SK-N-SH (cell line): ENCODE data around the gene TBC1D1. TPM values are rescaled to one million over a fixed set of nuclear protein-coding genes. Genes with fewer than 3 reads are reported as not detected.

Experiments used
- CTCF ChIA-PET: fragments of 300-600, 350-600 bp; formaldehyde crosslinking; extraction: SDS; loops from one replicate; lab custom pipeline; 2021; lab: Yijun Ruan, JAX
- POLR2A ChIA-PET: fragments of 350-600 bp; sonication (Branson Sonifier 250); formaldehyde crosslinking; extraction: SDS; loops from one replicate; lab custom pipeline; 2020; ENCODE audit warnings: antibody characterized with exemption, inconsistent platforms; lab: Yijun Ruan, JAX
- DNase-seq: peaks from one replicate; pipeline ENCODE4 v3.0.0; 2012
- H2AFZ ChIP-seq: fragments of 200-600 bp; sonication (generic); 2 replicates; pipeline ENCODE4 v1.8.1; 2016; ENCODE audit warnings: antibody characterized with exemption, mild to moderate bottlenecking, low read depth
- H3F3A ChIP-seq: fragments of 200-600 bp; sonication (generic); replicated peaks from 2 replicates; pipeline ENCODE3; 2016; ENCODE audit warnings: antibody characterized with exemption, mild to moderate bottlenecking; ENCODE audit not compliant: insufficient read depth
- H3K27ac ChIP-seq, 2 experiments: fragments of 200-500 bp in 1 of 2; fragments of 200-600 bp in 1 of 2; sonication (Bioruptor generic) in 1 of 2; sonication (generic), shearing (Covaris generic) in 1 of 2; 2 replicates each; pipeline versions ENCODE4 v1.5.1 to v1.6.1; 2014 to 2016; ENCODE audit warnings: low read depth in 2 of 2, inconsistent platforms in 1 of 2, low read length in 1 of 2, mild to moderate bottlenecking in 1 of 2, mixed read lengths in 1 of 2
- H3K27me3 ChIP-seq: fragments of 200-600 bp; sonication (generic), shearing (Covaris generic); 2 replicates; pipeline ENCODE4 v1.6.1; 2016; ENCODE audit warnings: mixed run types; ENCODE audit not compliant: insufficient read depth
- H3K36me3 ChIP-seq, 2 experiments: fragments of 200-500 bp in 1 of 2; fragments of 200-600 bp in 1 of 2; sonication (Bioruptor generic) in 1 of 2; sonication (generic) in 1 of 2; replicated peaks in 1 of 2; 2 replicates each; pipeline versions ENCODE3 to v1.5.1; 2014 to 2016; ENCODE audit warnings: low read length in 1 of 2, mild to moderate bottlenecking in 1 of 2; ENCODE audit not compliant: insufficient read depth in 2 of 2, control insufficient read depth in 1 of 2
- H3K4me1 ChIP-seq, 2 experiments: fragments of 200-500 bp in 1 of 2; fragments of 200-600 bp in 1 of 2; sonication (Bioruptor generic) in 1 of 2; sonication (generic), shearing (Covaris generic) in 1 of 2; 2 replicates each; pipeline versions ENCODE4 v1.5.1 to v1.6.1; 2014 to 2016; ENCODE audit warnings: low read depth in 1 of 2, low read length in 1 of 2, mixed run types in 1 of 2; ENCODE audit not compliant: insufficient read depth in 2 of 2, control insufficient read depth in 1 of 2
- H3K4me2 ChIP-seq: fragments of 200-600 bp; sonication (generic), shearing (Covaris generic); 2 replicates; pipeline ENCODE4 v1.6.1; 2017; ENCODE audit warnings: mixed run types
- H3K4me3 ChIP-seq, 2 experiments: fragments of 200-500 bp in 1 of 2; fragments of 200-600 bp in 1 of 2; sonication (Bioruptor generic) in 1 of 2; sonication (generic), shearing (Covaris generic) in 1 of 2; 2 replicates each; pipeline versions ENCODE4 v1.5.1 to v1.8.1; 2014 to 2016; ENCODE audit warnings: low read depth in 2 of 2, inconsistent platforms in 1 of 2, low read length in 1 of 2, mild to moderate bottlenecking in 1 of 2, mixed read lengths in 1 of 2, moderate library complexity in 1 of 2
- H3K79me2 ChIP-seq: fragments of 200-600 bp; sonication (generic); 2 replicates; pipeline ENCODE4 v1.8.1; 2017; ENCODE audit warnings: mild to moderate bottlenecking; ENCODE audit not compliant: insufficient read depth
- H3K9ac ChIP-seq: fragments of 200-600 bp; sonication (generic); 2 replicates; pipeline ENCODE4 v1.6.1; 2017; ENCODE audit warnings: mixed run types
- H3K9me2 ChIP-seq: fragments of 200-600 bp; sonication (generic); 2 replicates; pipeline ENCODE4 v1.6.1; 2017; ENCODE audit warnings: mixed run types
- H3K9me3 ChIP-seq: fragments of 200-600 bp; sonication (generic); 2 replicates; pipeline ENCODE4 v1.6.1; 2017; ENCODE audit warnings: mixed run types, mild to moderate bottlenecking, moderate library complexity
- H4K20me1 ChIP-seq: fragments of 200-600 bp; sonication (generic); 2 replicates; pipeline ENCODE4 v1.6.1; 2017; ENCODE audit warnings: mild to moderate bottlenecking, mixed run types; ENCODE audit not compliant: insufficient read depth
- CHD2 ChIP-seq: fragments of 150-350 bp; IDR thresholded peaks from 2 replicates; pipeline ENCODE4 v1.6.1; 2018; ENCODE audit warnings: low read length; ENCODE audit not compliant: partially characterized antibody
- CTCF ChIP-seq: fragments of 200-600 bp; sonication (generic); IDR thresholded peaks from 2 replicates; pipeline ENCODE4 v1.6.1; 2017; ENCODE audit warnings: antibody characterized with exemption, mild to moderate bottlenecking, moderate library complexity
- EP300 ChIP-seq, 2 experiments: IDR thresholded peaks; 2 replicates each; pipeline versions ENCODE4 v1.4.0 to v1.6.1; 2012; ENCODE audit warnings: borderline replicate concordance in 1 of 2, low read depth in 1 of 2, low read length in 1 of 2
- EZH2phosphoT487 ChIP-seq: fragments of 200-600 bp; sonication (generic); IDR thresholded peaks from 2 replicates; pipeline ENCODE4 v1.6.1; 2017; ENCODE audit warnings: low read depth, mixed run types, mild to moderate bottlenecking, antibody characterized with exemption, moderate library complexity, borderline replicate concordance
- FOSL2 ChIP-seq: IDR thresholded peaks from 2 replicates; pipeline ENCODE4 v1.4.0; 2012; ENCODE audit warnings: low read depth, mild to moderate bottlenecking, moderate library complexity, borderline replicate concordance
- GABPA ChIP-seq: IDR thresholded peaks from 2 replicates; pipeline ENCODE4 v1.4.0; 2012; ENCODE audit warnings: low read depth, mild to moderate bottlenecking
- IRF3 ChIP-seq: fragments of 150-350 bp; IDR thresholded peaks from 2 replicates; pipeline ENCODE4 v1.6.1; 2016; ENCODE audit warnings: mild to moderate bottlenecking, low read depth, low read length
- JUND ChIP-seq: IDR thresholded peaks from 2 replicates; pipeline ENCODE4 v1.4.0; 2012
- MAX ChIP-seq: IDR thresholded peaks from 2 replicates; pipeline ENCODE4 v1.4.0; 2012; ENCODE audit warnings: low read depth
- MEF2A ChIP-seq: IDR thresholded peaks from 2 replicates; pipeline ENCODE4 v1.4.0; 2012; ENCODE audit warnings: low read depth, borderline replicate concordance
- NFIC ChIP-seq: IDR thresholded peaks from 2 replicates; pipeline ENCODE4 v1.4.0; 2012; ENCODE audit warnings: borderline replicate concordance
- RAD21 ChIP-seq: IDR thresholded peaks from 2 replicates; pipeline ENCODE4 v1.6.1; 2012; ENCODE audit warnings: mild to moderate bottlenecking, low read length
- REST ChIP-seq: IDR thresholded peaks from 2 replicates; pipeline ENCODE4 v1.6.1; 2012; ENCODE audit warnings: mild to moderate bottlenecking, low read depth, low read length, moderate library complexity
- SIN3A ChIP-seq: IDR thresholded peaks from 2 replicates; pipeline ENCODE4 v1.6.1; 2012; ENCODE audit warnings: low read depth, mild to moderate bottlenecking, low read length, moderate library complexity, borderline replicate concordance
- SMC3 ChIP-seq: IDR thresholded peaks from 2 replicates; pipeline ENCODE4 v1.6.1; 2012; ENCODE audit warnings: low read depth, low read length, improper control_type of control experiment
- USF2 ChIP-seq: fragments of 150-350 bp; IDR thresholded peaks from 2 replicates; pipeline ENCODE4 v1.6.1; 2017; ENCODE audit warnings: antibody characterized with exemption, low read length, low read depth, borderline replicate concordance
- YY1 ChIP-seq: IDR thresholded peaks from 2 replicates; pipeline ENCODE4 v1.4.0; 2012; ENCODE audit warnings: low read depth, mild to moderate bottlenecking
- ZBTB33 ChIP-seq: IDR thresholded peaks from 2 replicates; pipeline ENCODE4 v1.4.0; 2012; ENCODE audit warnings: low read depth, borderline replicate concordance
- WGBS: methylation state at CpG from one replicate; pipeline ENCODE4 v1.1.6; 2017; ENCODE audit warnings: low lambda C conversion rate; 5-methylcytosine and 5-hydroxymethylcytosine counted together
- polyA plus RNA-seq, 3 experiments: library from polyadenylated mRNA; depleted of rRNA; stranded (reverse); fragments of >200 nt; gene quantifications; 2 replicates each; pipeline ENCODE4 v1.2.3, GENCODE V29; 2012

The TBC1D1 gene
- polyA plus RNA-seq, 1 of the 3 experiments (the other 2 are of a cell fraction): 29.8 TPM

- TF ChIP-seq MEF2A (no peak), FOSL2 (no peak), EZH2phosphoT487 (no peak), CTCF (no peak), SIN3A (no peak), CHD2 (no peak), MAX (no peak), GABPA (no peak), REST (no peak), NFIC (no peak), RAD21 (no peak), YY1 (no peak), USF2 (no peak), EP300 (IDR thresholded peaks at IDR 0.05; ENCODE audit: borderline replicate concordance in 1 of 2, low read depth in 1 of 2, low read length in 1 of 2) (no peak), IRF3 (no peak), JUND (no peak), ZBTB33 (no peak), SMC3 (no peak)
- TF ChIP-seq, all 33 proteins: peak for 0
- H3K9ac ChIP-seq: no peak overlapping the region
- CTCF ChIA-PET: interaction anchor here (1.8 kb wide), 1 partner anchor 25 kb away, joined by 4 read pairs; no protein-coding TSS in a partner anchor
Observed at GRCh38 chr4:38001927-38002326, 111.0 kb downstream of the TBC1D1 start.

More at GRCh38 chr4:38001927-38002326, 111.0 kb downstream of the TBC1D1 start:
- peaks cover 0 to 8% of the 10 kb centered on the region in 2 experiments; a peak in 2 of 4 replicates for H3K4me1 ChIP-seq
- H4K20me1 ChIP-seq: no peaks in the 10 kb centered on the region
- no peak for DNase-seq
- no peaks in the 10 kb centered on the region for H3F3A ChIP-seq
- H3K9me2 ChIP-seq: no peaks in the 10 kb centered on the region
- H3K36me3 ChIP-seq: no peaks in the 10 kb centered on the region
- no peak overlapping the region for H3K4me3 ChIP-seq
- H3K9me3 ChIP-seq: no peaks in the 10 kb centered on the region
- H3K27me3 ChIP-seq: no peaks in the 10 kb centered on the region
- H3K4me2 ChIP-seq: no peak overlapping the region
- H2AFZ ChIP-seq: no peak overlapping the region
- WGBS: 91% methylated on average over 3 of the region's 3 CpGs
- POLR2A ChIA-PET: no interaction called here
- peaks cover 12% of the 10 kb centered on the region; the same call in 1 of the 2 replicates for H3K79me2 ChIP-seq
- no peak overlapping the region for H3K27ac ChIP-seq
